GM19397 (cell line): Measurements from ENCODE around the gene LCMT1.
"Not testable (repeated sequence)": the region's sequence is repeated elsewhere in the genome, so short reads cannot be mapped to it uniquely, and the experiment has no call there.

Source experiments
- ATAC-seq: cut with Tn5 transposase; IDR thresholded peaks from one replicate; pipeline ENCODE4 v1.9.1; 2021; ENCODE audit warnings: mild to moderate bottlenecking, moderate library complexity; ENCODE audit not compliant: unreplicated experiment

The LCMT1 gene

GRCh38 chr16:25093208-25094061, 18.1 kb upstream of the LCMT1 start:
- ATAC-seq, result peak; percentile 61

DNA sequence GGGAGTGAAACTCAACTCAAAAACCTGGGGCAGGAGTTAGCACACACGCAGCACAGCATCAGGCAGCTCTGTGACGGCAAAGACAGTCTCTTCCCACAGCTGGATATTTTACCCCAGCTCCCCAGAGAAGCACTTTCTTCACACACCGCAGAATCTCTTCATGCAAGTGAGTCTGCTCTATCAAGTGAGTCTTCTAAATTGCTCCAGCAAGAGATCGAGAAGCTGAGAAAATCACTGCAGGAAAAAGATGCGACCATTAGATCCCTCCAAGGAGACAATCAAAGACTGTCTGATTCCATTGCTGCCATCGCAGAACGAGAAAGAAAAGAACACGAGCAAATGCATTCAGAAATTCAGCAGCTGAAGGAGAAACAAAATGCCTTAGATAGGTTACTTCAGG, 16.9 kb upstream of the LCMT1 start:
- ATAC-seq, result no peak

DNA sequence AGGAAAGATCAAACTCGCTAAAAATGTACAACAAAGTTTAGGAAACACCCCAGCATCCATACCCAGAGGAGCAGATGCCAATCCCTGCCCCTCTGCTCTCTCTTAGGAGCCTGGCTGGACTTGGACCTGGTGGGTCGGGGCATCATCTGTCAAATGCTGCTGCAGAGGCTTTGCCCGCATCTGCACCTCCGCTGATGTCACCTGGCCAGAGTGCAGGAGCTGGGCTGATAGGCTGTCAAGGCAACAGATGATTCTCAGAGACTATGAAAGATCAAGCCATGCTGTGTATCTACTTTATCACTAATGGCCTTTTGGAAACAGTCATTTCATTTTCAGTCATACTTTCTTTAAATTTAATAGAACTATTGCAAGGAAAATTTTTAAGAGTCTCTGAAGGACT, 15.9 kb upstream of the LCMT1 start:
- no peak for ATAC-seq

DNA sequence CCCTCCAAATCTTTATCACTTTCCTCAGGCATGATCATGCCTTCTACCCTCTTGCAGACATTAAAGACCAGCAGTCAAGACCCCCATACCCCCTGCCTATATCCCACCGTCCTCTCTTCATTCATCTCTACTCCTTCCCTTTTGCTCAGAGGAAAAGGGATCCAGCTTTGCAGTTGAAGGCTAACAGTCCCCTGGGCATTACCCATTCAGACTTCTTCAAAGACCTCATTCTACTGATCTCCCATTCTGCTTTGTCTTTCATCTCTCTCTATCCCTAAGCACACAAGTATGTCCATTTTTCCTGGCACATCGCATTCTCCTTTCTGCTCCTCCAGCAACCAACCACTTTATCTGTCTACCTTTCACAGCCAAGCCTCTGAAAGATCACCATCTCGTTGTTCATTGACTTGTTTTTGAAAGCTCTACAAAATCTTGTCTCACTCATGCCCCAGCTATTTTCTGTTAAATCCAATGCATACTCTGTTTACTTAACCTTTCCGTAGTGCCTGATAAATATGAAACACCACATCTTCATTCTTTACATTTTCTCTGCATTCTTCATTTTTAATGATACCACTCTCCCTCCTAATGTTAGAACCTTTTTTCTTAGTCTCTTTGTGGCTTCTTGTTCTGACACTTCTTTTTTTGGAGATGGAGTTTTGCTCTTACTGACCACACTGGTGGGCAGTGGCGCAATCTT, 14.1 kb upstream of the LCMT1 start:
- ATAC-seq, result no peak

DNA sequence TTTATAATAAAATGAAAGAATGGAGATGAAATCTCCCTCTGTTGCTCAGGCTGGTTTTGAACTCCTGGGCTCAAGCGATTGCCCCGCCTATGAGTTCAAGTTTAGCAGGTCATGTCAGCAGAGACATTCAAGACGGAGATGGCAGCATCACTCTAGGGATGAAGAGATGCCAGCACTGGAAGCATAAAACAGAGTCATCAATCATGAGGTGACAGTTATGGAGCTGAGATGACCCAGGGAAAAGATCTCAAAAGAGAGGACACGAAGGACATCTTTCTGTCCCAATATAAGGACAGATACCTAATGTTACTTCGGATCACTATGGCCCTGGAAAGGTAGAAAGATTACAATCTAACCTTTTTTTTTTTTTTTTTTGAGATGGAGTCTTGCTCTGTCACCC, 11.0 kb upstream of the LCMT1 start:
- ATAC-seq, result no peak

DNA sequence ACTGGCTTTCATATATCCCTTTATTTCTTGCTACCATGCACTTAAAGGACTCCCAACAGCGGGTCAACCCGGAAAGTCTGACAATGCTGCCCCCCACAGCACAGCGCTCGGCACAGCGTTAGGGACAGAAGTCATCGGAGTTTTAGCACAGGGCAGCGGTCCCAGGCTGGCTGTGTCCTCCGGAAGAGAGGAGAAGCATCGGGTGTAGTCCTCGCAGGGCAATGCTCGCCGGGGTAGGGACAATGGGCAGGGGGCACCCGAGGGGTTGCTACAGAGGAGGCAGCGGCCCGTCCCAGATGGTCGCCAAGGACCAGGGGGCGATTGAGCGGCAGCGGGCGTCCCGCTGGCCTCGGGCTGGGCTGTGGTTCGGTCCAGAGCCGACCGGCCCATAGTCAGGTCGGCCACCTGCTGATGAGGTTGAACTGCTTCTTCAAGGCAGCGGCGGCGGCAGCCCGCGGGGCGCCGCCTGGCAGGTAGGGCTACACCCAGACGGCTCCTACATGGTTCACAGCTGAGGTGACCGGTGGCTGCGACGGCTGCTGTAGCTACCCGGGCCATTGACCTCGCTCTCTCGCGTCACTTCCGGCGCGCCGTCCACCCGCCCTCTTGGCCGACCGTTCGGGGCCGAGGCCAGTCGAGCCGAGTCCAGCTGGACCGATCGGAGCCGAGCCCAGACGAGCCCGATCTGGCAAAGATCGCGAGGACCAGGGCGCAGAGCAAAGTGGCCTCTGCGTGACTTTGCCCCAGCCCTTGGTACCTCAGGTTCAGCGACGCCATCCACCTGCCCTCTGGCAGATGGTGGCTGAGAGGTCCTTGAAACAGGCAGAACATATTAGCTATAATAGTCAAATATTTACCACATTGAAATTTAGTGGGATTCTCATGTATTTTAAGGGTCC, 4.7 kb upstream of the LCMT1 start:
- ATAC-seq, result peak; percentile 44

- no peak for ATAC-seq
Measured at GRCh38 chr16:25107466-25107792, 4.1 kb upstream of the LCMT1 start.

DNA sequence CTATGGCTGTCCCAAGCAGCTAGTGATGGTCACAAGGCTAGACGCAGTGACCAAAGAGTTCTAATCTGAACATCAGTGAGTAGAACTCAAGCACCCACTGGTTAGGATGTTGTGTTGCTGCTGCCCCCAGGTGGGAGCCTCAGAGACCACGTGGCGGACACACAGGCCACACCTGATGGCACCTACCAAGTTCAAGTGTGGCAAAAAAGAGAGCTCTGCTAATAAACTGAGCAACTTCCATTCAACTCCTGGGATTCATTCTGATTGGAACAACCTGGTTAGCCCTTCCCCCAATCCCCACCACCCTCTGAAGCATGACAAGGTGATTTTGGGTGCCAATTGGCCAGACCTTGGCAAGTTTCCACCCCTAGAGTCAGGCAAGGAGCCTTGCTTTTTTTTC, 3.5 kb upstream of the LCMT1 start:
- ATAC-seq, result no peak

DNA sequence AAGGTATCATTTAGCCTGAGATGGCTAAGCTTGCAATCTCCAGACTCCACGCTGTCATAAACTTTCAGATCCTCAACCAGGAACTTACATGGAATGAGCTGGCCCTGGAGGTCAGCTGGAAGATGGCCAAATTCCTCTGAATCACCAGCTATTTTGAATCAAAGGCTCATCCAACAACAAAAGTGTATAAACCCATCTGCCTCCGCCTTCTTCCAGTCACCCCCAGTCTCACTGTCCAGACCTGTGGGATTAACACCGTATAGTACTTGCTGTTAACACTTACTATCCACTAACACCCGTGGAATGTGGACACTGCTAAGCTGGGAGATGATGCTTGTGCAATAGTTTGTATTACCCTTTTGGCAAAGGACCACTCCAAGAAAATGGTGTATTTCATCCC, 1.9 kb upstream of the LCMT1 start:
- ATAC-seq, result no peak

- no peak for ATAC-seq
Measured at GRCh38 chr16:25110387-25110947, 1.1 kb upstream of the LCMT1 start.

- no peak for ATAC-seq
Measured at GRCh38 chr16:25114121-25114520, 2.6 kb downstream of the LCMT1 start.

DNA sequence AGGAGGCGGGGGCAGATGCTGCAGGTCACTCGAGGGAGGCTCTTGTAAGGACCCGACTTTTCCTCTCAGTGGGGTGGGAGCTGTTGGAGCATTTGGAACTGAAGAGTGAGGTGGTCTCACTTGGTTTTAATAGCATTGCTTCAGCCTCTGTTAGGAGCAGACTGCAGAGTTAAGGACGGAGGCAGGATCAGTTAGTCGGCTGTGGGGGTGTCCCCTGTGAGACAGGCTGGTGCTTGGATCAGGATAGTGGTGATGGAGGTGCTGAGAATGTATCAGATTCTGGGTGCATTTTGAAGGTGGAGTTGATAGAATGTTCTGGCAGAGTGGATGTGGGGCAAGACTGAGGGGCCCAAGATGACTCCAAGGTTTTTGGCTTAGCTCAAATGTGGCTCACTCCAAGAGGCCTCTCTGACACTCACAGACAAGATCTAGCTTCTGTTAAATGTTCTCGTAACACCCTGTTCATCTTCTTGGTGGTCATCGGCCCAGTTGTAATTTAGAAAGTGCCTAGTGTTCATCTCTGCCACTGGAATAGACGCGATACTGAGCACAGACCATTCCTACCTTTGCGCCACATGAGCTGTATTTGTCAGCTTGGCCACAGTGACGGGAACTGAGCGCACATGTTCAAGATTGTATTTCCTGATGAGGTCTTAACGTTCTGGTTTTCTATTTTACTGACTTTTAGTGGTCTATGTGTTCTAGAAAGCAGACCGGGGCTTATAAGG, 7.5 kb downstream of the LCMT1 start:
- ATAC-seq, result no peak

GRCh38 chr16:25121824-25122600, 10.5 kb downstream of the LCMT1 start:
- ATAC-seq, result no peak

- no peak for ATAC-seq
Measured at GRCh38 chr16:25124503-25124902, 13.0 kb downstream of the LCMT1 start.

GRCh38 chr16:25126086-25126666, 14.6 kb downstream of the LCMT1 start:
- not testable (repeated sequence) for ATAC-seq

DNA sequence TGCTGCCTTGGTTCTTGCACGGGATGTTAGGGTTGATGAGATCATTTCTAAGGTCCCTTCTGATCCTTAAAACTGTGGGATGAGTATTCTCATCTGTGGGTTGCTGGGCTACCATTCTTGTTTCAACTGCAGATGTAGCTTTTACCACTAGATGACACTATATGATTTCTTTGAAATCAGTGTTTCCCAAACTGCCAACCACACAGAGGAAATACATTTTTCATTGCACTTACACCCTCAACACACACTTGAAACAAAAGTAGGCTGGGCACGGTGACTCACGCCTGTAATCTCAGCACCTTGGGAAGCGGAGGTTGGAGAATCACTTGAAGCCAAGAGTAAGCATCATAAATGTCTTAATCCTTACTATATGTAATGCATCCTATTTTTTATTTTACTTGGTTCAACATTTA, 15.3 kb downstream of the LCMT1 start:
- no peak for ATAC-seq

DNA sequence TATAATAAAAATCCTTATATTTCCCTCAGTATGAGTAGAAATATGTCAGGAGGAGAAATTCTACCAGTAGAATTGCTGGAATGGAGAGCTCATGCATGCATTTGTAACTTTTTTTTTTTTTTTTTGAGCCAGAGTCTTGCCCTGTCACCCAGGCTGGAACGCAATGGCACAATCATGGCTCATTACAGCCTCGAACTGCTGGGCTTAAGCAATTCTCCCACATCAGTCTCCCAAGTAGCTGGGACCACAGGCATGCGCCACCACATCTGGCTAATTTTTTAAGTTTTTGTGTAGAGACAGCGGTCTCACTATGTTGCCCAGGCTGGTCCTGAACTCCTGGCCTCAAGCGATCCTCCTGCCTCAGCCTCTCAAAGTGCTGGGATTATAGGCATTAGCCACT, 21.2 kb downstream of the LCMT1 start:
- ATAC-seq, result not testable (repeated sequence)

- no peak for ATAC-seq
Measured at GRCh38 chr16:25134166-25134700, 22.7 kb downstream of the LCMT1 start.

- ATAC-seq, result no peak
Measured at GRCh38 chr16:25135254-25135878, 23.8 kb downstream of the LCMT1 start.
